HG03097 (cell line): ENCODE results near the gene ZNRF2.
"Not testable (repeated sequence)": the region's sequence is repeated elsewhere in the genome, so short reads cannot be mapped to it uniquely, and the experiment has no call there.

Source experiments
- ATAC-seq: cut with Tn5 transposase; IDR thresholded peaks from one replicate; pipeline ENCODE4 v1.9.1; 2021; ENCODE audit not compliant: unreplicated experiment, low FRiP score

ZNRF2 gene

GRCh38 chr7:30286749-30287148, 2.4 kb downstream of the ZNRF2 start:
- ATAC-seq = no peak

- not testable (repeated sequence) for ATAC-seq
Measured at GRCh38 chr7:30287625-30288024, 3.2 kb downstream of the ZNRF2 start.

- not testable (repeated sequence) for ATAC-seq
Measured at GRCh38 chr7:30289634-30290033, 5.2 kb downstream of the ZNRF2 start.

GRCh38 chr7:30290317-30290716, 5.9 kb downstream of the ZNRF2 start:
- not testable (repeated sequence) for ATAC-seq

GRCh38 chr7:30292416-30293038, 8.1 kb downstream of the ZNRF2 start:
- not testable (repeated sequence) for ATAC-seq

- ATAC-seq = not testable (repeated sequence)
Measured at GRCh38 chr7:30296304-30296703, 11.9 kb downstream of the ZNRF2 start.

- ATAC-seq = not testable (repeated sequence)
Measured at GRCh38 chr7:30297499-30297898, 13.1 kb downstream of the ZNRF2 start.

- ATAC-seq = not testable (repeated sequence)
Measured at GRCh38 chr7:30298409-30298808, 14.0 kb downstream of the ZNRF2 start.

- no peak for ATAC-seq
Measured at GRCh38 chr7:30301751-30302150, 17.4 kb downstream of the ZNRF2 start.

GRCh38 chr7:30302656-30303311, 18.4 kb downstream of the ZNRF2 start:
- no peak for ATAC-seq

GRCh38 chr7:30303312-30304039, 19.1 kb downstream of the ZNRF2 start:
- ATAC-seq = no peak

- no peak for ATAC-seq
Measured at GRCh38 chr7:30304177-30304884, 19.9 kb downstream of the ZNRF2 start.

- ATAC-seq = no peak
Measured at GRCh38 chr7:30306976-30307375, 22.6 kb downstream of the ZNRF2 start.

- no peak for ATAC-seq
Measured at GRCh38 chr7:30308389-30308788, 24.0 kb downstream of the ZNRF2 start.

- ATAC-seq = no peak
Measured at GRCh38 chr7:30309302-30309701, 24.9 kb downstream of the ZNRF2 start.

- ATAC-seq = no peak
Measured at GRCh38 chr7:30309842-30310435, 25.5 kb downstream of the ZNRF2 start.

GRCh38 chr7:30310674-30311362, 26.4 kb downstream of the ZNRF2 start:
- no peak for ATAC-seq

GRCh38 chr7:30312178-30312577, 27.8 kb downstream of the ZNRF2 start:
- ATAC-seq = no peak

GRCh38 chr7:30313348-30313747, 29.0 kb downstream of the ZNRF2 start:
- ATAC-seq = no peak

GRCh38 chr7:30313793-30314192, 29.4 kb downstream of the ZNRF2 start:
- ATAC-seq = no peak
